Medulla oblongata (tissue), 1 donor: ENCODE data around the gene ESPN.
A peak's percentile ranks its signal among the peaks of the same experiment; 100 is the strongest.

ENCODE experiments used
- DNase-seq: peaks from one replicate; pipeline ENCODE4 v3.0.0-alpha.2; 2015; ENCODE audit errors: extremely low spot score

Gene ESPN

DNA sequence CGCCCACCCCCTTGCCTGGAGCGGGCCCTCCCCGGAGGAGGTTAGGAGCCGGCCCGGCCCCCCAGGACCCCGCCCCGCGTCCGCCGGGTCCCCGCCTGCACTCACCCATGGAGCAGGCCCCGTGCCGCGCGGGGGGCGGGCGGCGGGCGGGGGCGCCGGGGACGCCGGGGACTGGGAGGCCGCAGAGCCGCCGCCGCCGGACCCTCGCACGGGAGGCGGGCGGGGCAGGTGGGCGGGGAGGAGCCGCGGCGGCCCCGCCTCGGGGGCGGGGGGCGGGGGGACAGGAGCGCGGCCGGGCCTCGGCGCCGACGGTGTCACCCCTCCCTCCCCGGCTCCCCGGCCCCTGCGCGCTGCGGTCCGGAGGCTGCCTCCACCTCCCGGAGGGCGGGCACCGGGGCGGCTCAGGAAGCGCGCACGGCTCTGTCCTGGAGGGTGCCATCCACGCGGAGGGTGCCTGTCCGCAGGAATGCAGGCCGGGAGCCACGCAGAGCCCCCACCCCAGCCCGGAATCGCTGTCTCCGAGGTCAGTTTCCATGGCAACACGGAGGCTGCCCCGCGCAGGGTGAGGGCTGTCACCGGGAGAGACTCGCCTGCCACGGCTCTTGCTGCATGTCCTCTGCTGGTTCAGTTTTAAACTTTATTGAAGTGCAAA, 72.8 kb downstream of the ESPN start:
- DNase-seq = no peak

DNA sequence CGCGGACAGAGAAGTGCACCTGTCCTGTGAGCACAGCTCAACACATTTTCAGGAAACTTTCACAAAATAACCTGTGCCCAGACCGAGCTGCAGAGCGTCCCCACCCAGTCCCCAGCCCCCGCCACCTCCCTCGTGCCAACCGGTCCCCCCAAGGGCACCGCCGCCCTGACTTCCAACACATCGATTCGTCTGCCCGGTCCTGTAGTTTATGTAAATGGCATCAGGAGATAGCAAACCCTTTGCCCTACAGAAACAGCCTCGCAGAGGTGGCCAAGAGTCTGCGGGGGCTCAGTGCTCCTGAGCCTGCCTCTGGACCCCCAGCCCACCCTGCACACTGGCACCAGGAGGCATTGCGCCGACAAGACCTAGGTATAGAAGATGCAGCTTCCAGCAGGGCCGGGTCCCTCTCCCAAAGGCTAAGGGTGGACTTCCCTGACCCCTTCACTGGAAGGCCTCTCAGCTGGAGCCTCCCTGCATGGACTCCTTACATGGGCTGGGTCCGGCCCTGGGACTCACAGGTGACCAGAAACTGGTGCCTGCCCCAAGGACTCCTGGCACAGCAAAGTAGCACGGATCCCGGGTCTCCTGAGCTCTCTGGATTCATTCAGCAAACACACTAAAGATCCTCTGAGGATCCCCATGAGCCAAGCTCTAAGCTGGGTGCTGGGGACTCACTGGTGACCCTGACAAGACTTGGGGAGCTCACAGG, 73.4 kb downstream of the ESPN start:
- DNase-seq = no peak

DNA sequence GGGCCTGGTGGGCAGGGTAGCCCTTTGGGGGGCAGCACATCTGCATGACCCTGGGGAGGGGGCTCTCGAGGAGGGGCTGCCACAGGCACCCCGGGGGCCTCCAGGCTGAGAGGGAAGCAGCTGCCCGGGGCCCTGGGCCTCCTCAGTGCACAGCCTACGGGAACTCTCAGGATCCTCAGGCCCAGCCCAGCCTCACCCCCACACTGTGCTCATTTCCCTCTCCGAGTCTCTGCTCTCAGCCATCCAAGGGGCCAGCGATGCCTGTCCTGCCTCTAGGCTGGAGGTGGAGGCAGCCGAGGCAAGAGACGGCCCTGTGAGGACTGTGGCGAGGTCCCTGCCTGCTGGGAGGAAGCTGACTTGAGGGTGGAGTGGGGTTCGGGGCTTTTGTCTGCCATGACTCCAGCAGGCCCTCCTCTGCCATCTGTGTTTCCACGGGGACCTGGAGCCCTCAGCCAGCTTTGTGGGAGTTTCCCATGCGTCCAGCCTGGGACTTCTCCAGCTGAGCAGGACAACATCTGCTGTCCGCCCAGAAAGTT, 74.1 kb downstream of the ESPN start:
- DNase-seq = no peak

DNA sequence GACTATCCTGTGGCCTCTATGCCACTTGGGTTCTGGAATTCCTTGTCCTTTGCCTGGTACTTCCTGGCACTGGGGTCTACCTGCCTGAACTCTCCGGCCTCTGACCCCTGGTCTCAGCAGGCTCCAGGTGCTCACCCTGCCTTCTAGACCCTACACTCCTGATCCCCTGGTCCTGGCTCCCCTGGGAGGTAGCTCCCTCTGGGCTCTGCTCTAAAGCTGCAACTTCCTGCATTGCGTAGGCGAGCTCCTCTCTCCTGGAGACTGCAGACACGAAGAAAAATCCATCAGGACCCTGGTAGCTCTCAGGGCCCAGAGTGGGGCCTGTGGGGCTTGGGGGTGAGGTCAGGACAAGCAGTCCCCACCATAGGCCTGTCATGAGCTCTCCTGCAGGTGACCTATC, 74.7 kb downstream of the ESPN start:
- DNase-seq = no peak

DNA sequence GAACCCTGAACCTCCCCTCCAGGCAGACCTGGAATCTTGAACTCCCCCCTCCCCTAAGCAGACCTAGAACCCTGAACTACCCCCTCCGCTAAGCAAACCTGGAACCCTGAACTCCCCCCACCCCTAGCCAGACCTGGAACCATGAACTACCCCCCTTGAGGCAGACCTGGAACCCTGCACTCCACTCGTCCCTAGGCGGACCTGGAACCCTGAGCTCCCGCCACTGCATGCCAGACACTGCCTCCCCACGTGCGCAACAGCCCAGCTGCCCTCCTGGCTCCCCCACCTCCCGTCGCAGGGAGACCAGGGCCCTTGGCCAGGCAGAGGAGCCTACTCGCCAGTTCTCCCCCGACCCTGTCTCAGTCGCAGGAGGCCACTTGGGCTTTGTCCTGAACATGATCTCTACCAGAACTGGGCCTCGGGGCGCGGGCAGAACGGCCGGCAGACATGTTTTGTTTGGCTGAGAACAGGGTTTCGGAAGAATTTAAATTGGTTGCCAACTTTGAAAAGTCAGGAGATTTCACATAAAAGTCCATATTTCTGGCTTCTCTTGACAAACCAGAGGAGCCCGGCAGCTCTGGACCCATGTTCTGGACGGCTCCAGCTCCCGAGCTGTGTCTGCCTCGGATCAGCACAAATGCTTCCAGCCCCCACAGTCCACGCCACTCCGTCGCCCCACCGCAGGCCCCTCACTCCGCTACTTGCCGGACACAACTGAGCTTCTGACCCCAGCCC, 76.1 kb downstream of the ESPN start:
- no peak for DNase-seq

DNA sequence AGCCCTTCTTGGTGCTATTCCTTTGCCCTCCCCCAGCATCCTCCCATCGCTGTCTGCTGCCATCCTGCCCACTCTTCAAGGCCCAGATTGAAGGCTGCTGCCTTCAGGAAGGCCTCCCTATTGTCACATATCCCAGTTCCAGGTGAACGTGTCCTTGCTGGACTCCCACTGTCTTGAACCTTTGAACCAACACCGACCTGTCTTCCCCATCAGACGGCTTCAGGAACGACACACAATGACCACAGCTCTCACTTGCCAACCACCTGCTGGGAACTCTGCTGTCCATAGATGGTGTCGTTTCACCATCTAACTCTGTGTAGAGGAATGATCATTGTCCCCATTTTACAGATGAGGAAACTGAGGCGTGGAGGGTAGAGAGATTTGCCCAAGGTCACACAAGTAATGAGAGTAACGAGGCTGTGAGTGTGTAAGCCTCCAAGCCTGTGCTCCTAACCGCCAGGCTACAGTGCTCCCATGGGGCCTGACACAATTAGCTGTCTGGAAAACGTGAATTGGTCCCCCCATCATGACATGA, 76.8 kb downstream of the ESPN start:
- no peak for DNase-seq

DNA sequence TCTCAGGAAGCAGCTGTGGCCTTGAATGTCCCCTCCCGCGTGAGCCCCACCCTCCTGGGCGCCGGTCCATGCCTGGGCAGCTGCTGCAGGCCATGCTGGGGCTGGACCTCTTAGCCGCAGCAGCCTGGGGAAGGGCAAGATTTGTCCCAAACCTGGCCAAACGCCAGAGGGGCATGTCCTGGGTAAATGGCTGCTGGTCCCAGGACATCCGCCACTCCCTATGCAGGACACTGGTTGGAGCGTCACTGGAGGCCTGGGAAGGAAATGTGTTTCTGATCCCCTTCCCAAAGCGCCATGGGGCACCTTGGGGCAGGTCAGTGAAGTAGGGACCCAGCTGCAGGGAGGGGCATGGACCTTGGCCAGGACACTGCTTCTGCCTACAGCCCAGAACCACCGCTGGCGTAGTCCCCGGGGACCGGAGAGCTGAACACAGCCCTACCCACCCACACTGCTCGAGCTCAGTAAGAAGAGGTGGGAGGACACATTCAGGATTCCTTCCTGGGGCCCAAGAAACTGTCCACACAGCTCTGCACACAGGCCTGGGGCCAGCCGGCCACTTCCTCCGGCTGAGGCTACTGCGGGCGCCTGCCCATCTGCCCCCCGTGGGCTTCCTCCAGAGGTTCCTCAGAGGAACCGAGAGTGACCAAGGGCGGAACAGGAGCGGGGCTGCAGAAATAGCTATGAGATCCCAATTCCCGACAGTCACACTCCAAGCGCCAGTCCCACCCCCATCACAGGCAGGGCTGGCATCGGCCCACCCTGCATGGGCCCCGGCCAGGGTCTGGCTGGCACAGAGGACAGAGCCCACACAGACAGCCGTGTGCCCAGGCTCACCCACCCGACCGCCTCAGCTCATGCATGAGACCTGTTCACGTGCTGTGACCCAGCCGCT, 77.7 kb downstream of the ESPN start:
- DNase-seq = peak; percentile 49

DNA sequence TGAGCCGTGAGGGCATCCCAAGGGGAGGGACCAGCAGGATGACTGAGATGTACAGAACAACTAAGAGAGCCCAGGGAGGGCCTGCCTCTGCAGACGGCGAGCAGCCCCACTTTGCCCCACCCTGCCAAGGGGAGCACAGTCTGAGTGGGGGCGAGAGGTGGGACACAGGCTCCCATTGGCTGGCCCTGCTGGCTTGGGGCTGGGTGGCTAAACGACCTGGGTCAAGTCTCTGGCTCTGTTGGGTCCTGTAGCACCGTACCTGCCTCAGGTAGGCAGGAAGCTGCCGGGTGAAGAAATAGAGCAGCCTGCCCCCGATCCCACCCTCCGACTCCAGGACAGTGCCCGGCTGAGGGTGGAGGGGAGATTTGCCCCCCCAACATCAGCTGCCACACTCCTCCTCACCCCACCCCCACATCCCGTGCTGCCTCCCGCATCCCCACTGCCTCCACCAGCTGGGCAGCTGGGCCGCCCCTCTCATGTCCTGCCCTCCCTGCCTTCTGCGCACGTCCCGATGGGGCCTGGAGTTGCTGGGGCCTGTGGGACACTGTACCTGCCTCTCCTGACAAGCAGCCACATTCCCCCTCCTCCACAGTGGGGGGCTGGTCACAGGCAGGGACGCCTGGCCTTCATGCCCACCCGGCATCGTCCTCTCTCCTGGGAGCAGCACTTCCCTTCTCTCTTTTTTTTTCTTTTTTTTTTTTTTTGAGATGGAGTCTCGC, 79.5 kb downstream of the ESPN start:
- DNase-seq = no peak

DNA sequence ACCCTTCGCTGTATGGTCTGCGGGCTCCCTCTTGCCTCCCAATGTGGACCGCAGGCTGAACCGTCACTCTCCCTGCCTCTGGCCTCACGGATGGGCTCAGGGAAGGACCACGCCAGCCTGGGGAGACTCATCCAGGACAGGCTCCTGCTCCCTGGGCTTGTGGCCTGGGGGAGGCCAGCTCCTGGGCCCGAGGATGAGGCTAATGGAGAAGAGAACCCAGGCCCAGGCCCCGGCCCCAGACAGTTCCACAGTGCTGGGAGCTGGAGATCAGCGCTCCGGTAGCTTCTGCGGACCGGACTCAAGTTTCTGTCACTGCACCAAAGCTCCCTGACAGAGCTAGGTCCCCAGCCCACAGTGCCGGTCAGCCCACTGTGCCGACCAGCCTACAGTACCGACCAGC, 80.3 kb downstream of the ESPN start:
- DNase-seq = no peak

DNA sequence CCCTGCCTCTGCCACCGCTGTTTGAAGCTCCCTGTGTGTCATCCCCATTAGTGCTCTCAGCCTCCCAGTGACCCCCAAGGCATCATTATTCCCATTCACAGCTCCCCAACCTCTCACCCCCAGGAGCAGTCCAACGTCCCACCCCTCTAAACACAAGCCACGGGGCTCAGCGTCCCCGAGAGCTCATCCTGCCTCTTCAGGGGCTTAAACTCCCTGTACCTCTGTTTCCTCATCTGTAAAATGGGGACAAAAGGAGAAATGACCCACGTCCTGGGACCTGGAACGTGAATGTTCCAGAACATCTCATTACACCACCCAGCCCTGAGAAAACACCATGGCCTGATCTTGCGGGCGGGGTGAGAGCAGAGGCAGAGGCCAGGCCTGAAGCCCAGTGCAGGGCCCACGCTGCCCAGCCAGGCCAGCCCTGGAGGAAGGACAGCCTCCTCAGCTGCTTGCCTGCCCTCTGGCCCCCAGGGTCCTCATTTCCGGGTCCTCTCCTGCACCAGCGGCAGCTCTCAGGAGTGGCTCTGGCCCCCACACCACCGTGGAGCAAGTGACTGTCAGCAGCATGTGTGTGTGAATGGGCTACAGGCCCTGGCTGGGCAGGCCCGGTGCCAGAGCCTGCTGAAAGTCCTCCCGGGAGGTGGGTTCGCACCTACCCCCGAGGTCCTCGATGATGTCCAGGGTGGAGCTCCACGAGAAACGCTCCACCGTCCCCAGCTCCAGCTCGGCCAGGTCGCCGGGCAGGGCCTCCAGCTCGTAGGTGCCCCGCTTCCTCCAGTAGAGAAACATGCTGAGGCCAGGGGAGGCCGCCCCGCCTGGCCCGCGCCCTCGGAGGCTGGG, 81.0 kb downstream of the ESPN start:
- no peak for DNase-seq

DNA sequence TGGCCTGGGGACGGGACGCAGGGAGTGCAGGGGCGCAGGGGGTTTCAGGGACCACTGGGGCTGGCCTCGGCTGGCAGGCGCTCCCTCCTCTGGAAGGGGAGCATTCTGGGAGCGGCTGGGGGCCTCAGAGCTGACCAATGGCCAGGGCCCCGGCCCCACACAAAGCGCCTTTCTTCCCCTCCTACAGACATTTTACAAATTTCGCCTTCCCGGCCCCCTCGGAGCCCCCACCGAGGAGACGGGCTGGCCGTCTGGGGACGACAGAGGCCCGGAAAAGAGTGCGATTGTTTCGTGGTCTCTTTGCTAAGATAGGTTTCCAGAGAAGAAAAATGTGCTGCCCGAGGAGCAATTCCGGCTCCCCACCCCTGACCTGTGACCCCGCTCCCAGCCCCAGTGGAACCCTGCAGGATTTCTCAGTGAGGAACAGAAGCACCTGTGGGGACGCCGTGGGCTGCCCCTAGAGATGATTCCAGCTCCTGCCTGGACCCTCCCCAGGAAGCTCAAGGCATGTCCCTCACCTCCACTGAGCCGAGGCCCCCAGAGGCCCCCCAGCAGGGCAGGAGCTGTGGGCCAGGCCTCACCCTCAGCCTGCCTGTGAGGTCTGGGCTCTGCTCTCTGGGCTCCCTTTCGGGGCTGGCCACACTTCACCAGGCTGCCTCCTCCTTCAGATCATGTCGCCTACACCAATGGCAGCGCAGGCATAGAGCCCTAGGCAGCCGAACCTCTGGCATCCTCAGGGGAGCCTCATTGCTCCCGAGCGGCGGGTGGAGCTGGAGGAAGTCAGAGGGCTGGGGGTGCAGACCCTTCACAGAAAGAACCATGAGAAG, 81.8 kb downstream of the ESPN start:
- DNase-seq = no peak

DNA sequence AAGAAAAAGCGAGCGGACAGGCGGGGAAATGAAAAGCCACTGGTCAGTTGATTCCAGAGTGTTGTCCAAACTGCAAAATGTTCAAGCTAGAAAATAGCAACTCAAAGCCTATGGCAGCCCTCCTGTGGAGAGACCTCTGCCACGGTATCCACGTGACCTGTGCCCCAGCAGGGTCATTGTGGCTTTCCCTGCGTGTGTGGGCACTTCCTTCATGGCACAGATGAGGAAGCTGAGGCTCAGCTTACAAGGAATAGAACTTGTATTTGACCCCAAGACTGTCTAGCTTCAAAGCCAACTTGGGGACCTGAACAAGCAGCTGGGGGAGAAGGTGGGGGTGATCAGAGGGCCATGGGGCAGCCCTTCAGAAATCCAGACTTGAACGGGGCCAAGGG, 82.5 kb downstream of the ESPN start:
- DNase-seq = no peak

DNA sequence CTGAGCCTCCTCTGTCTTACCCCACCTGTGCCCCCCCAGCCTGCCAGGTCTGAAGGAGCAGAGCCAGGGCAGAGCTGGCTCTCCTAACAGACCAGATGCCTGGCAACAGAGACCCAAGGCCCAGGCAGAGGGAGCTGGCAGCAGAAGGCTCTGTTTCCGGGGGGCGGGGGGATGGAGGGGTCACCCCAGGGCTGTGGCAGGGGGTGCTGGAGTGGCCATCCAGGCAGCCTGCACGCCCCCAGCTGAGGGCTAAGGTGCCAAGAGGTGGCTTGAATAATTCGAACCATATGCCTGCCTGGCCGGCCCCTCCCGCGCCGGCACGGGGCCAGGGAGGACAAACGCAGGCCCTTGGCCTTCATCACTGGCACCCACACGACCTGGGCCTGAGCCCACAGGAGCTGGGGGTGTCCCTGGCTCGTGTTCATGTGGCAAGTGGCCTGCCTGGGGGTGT, 82.9 kb downstream of the ESPN start:
- no peak for DNase-seq

DNA sequence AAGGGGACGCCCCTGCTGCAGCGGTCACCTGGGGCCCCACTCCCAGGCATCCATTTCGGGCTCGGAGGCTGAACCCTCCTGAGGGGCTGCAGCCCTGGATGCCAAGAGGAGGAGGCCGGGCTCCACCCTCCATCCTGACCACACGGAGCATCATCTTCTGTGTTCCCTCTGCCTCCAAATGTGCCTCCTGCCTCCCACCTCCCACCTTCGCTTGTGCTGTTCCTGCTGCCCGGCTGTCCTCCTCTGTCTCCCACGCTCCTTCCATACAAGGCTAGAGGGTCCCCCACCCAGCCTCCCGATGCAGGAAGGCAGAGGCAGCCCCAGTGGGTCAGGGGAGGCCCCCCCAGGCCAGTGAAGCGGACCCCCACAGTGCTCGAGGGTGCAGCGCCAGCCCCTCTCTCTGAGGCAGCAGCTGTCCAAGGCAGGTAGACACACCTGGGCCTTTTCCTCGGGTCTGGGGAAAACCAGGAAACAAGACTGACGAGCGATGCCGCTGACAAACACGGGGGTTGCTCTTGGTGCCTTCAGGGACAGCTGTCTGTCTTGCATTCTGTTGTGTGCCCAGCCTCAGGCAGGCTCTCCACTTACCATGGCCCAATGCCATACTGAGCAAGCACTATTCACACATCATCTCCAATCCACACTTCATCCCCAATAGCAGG, 83.7 kb downstream of the ESPN start:
- DNase-seq = no peak

DNA sequence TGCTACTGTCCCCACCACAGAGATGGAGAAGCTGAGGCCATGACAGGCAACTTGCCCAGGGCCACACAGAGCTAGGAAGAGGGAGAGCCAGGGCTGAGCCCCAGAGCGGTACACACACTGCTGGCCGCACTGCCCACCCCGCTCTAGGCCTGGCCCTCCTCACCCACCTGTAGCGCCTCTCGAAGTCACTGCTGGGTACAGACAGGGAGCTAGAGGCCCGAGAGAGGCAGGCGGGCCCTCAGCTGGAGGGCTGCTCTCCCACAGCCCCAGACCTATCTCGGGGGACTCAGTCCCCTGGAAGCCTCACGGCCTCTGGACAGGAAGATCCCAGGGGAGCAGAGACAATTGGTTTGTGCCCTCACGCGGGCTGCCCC, 84.2 kb downstream of the ESPN start:
- no peak for DNase-seq

DNA sequence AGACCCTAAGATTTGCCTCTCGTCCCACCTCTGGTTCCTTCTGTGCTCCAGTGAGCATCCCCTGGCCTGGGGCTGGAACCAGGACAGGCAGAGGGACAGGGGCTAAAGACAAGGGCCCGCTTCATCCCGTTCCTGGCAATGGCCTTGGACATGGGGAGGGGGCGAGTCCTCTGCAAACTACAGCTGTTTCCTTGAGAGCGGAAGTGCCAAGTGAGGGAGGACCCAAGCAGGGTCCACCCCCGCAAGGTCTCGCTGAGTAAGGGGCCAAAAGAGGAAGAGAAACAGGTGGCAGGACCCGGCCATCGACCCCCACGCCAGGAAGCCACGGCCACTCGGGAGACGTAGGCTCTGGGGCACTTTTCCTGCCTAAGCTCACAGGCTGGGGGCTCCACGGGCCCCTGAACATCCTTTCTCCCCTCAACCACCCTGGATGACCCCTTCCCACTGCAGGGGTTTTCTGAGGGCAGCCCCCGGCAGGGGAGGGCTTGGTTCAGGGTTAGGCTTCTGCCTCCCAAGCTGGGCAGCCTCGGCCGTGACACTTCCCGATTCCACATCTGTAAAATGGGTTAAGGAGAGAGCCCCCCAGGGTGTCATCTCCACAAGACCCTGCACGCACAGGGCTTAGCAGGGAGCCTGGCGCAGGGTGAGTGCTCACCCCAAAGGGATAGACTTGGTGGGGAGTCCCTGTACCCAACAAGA, 84.8 kb downstream of the ESPN start:
- DNase-seq = no peak

DNA sequence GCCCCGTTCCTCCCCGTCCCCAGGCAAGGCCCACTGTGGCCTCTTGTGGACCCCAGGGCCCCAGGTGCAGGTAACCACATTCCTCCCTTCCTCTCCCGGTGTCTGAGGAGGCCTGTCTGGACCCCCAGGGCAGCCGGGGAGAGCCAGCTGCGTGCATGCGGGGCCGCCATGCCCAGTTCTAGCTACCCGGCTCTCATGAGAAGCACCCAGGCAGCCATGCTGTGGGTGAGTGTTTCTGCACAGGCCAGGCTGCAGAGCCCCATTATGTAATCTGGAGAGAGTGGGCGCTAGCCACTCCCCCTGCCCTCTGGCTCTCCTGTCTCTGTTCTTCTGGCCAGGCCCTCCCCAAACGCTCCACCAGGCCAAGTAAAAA, 85.3 kb downstream of the ESPN start:
- no peak for DNase-seq

DNA sequence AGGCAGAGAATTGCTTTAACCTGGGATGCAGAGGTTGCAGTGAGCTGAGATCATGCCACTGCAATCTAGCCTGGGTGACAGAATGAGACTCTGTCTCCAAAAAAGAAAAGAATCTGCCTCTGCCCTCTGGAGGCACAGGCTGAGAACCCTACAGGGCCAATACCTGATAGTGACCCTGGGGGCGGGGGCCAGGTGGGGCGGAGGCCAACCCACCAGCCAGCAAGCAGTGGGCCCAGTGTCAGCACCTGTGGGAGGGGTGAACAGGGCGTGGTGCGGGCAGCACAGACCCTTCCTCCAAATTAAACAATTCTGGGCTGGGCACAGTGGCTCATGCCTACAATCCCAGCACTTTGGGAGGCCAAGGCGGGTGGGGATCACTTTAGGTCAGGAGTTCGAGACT, 85.9 kb downstream of the ESPN start:
- DNase-seq = no peak
